Stimulated activated CD4-positive, alpha-beta T cell treated with anti-CD3 and anti-CD28 coated beads, Interleukin-4, amount 100 ng/mL, for 48 hours (primary cell): Measurements from ENCODE around the gene HDAC4.

Source experiments
- DNase-seq, 2 donors: peaks; one replicate each; pipeline ENCODE4 v3.0.0-alpha.2; 2020; ENCODE audit warnings: low read depth in 2 of 2

The HDAC4 gene

GRCh38 chr2:239168575-239168974 is 232.2 kb downstream of the HDAC4 start:
- no peak for DNase-seq

- no peak for DNase-seq
Observed at GRCh38 chr2:239167766-239168444, 232.9 kb downstream of the HDAC4 start.

- no peak for DNase-seq
Observed at GRCh38 chr2:239167011-239167673, 233.7 kb downstream of the HDAC4 start.

GRCh38 chr2:239166201-239166834 is 234.5 kb downstream of the HDAC4 start:
- no peak for DNase-seq

GRCh38 chr2:239165206-239165831 is 235.5 kb downstream of the HDAC4 start:
- DNase-seq: no peak

GRCh38 chr2:239164335-239164871 is 236.4 kb downstream of the HDAC4 start:
- no peak for DNase-seq

- no peak for DNase-seq
Observed at GRCh38 chr2:239163688-239164334, 237.0 kb downstream of the HDAC4 start.

- no peak for DNase-seq
Observed at GRCh38 chr2:239162976-239163687, 237.7 kb downstream of the HDAC4 start.

GRCh38 chr2:239162141-239162821 is 238.5 kb downstream of the HDAC4 start:
- DNase-seq: no peak

- no peak for DNase-seq
Observed at GRCh38 chr2:239161711-239162140, 239.1 kb downstream of the HDAC4 start.

GRCh38 chr2:239160226-239161143 is 240.3 kb downstream of the HDAC4 start:
- DNase-seq: no peak

- DNase-seq: no peak
Observed at GRCh38 chr2:239159476-239159911, 241.3 kb downstream of the HDAC4 start.

- DNase-seq: no peak
Observed at GRCh38 chr2:239158641-239159475, 242.0 kb downstream of the HDAC4 start.

GRCh38 chr2:239157771-239158170 is 243.0 kb downstream of the HDAC4 start:
- DNase-seq: no peak

- DNase-seq: no peak
Observed at GRCh38 chr2:239157269-239157668, 243.6 kb downstream of the HDAC4 start.

- no peak for DNase-seq
Observed at GRCh38 chr2:239156516-239157265, 244.1 kb downstream of the HDAC4 start.

GRCh38 chr2:239155806-239156480 is 244.9 kb downstream of the HDAC4 start:
- no peak for DNase-seq
